HG02610 (cell line): ENCODE data around the gene CD14.
"Not testable (repeated sequence)": the region's sequence is repeated elsewhere in the genome, so short reads cannot be mapped to it uniquely, and the experiment has no call there.

ENCODE experiments used
- ATAC-seq: cut with Tn5 transposase; IDR thresholded peaks from one replicate; pipeline ENCODE4 v1.9.1; 2021; ENCODE audit warnings: mild to moderate bottlenecking, moderate library complexity; ENCODE audit not compliant: unreplicated experiment

Gene CD14

GRCh38 chr5:140598836-140599235, 34.1 kb downstream of the CD14 start:
- ATAC-seq = no peak

- ATAC-seq = no peak
Observed at GRCh38 chr5:140596321-140596741, 36.6 kb downstream of the CD14 start.

DNA sequence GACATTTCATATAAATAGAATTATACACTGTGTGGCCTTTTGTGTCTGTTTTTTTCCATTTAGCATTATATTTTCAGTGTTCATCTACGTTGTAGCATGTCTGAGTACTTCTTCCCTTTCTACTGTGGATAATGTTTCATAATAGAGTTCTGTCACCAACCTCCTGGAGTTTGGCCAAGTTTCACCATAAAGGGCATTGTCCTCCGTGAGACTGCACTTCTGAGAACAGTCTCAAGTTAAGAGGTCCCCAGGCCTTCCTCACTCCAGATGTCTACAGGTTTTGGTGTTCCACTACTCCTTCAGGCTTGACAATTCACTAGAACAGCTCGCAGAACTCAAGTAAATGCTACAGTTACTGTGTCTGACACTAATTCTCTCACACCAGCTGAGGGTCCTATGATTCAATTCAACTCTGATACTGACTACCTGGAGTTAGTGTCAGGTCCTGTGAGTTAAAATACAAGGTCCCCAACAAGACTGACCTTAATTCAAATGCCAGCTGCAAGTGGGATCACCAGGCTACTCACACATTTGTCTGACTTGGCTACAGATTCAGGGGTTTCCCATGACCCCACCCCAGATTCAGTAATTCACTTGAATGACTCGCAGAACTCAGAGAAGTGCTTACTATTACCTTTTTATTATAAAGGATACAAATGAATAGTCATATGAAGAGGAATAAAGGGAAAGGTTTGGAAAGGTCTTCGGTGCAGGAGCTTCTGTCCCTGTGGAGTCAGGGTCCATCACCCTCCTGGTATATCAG, 37.3 kb downstream of the CD14 start:
- ATAC-seq = no peak

GRCh38 chr5:140594169-140594568, 38.8 kb downstream of the CD14 start:
- no peak for ATAC-seq

DNA sequence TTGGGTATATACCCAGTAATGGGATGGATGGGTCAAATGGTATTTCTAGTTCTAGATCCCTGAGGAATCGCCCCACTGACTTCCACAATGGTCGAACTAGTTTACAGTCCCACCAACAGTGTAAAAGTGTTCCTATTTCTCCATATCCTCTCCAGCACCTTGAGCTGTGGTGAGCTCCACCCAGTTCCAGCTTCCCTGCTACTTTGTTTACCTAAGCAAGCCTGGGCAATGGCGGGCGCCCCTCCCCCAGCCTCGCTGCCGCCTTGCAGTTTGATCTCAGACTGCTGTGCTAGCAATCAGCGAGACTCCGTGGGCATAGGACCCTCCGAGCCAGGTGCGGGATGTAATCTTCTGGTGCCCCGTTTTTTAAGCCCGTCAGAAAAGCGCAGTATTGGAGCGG, 39.9 kb downstream of the CD14 start:
- ATAC-seq = not testable (repeated sequence)

- ATAC-seq = no peak
Observed at GRCh38 chr5:140591747-140592372, 41.1 kb downstream of the CD14 start.

GRCh38 chr5:140590861-140591260, 42.1 kb downstream of the CD14 start:
- ATAC-seq = no peak

DNA sequence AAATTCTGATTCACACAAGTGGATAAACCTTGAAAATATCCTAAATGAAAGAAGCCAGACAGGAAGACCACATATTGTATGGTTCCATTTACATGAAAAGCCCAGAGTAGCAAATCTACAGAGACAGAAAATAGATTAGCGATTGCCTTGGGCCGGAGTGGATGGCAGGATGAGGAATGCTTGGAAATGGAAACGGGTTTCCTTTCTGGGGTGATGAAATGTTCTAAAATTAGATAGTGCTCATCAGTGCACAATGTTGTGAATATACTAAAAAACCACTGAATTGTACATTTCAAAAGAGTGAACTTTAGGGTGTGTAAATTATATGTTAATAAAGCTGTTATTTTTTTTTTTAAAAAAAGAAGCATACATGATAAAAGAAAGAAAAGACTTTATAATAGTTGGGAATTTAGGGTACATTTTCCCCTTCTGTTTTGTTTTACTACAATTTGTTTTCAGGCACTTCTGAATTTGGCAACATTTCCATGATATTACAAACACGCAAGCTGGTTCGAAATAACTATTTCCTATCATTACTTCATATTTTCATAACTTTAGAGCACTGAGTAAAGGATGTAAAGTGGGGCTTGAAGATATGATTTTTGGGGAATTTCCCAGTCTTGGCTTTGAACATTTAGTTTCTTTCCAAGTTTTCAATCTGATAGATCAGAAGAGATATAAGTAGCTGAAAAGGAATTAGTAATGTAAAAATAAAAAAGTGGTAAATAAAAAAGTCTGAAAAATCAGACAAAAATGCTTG, 44.5 kb downstream of the CD14 start:
- no peak for ATAC-seq

DNA sequence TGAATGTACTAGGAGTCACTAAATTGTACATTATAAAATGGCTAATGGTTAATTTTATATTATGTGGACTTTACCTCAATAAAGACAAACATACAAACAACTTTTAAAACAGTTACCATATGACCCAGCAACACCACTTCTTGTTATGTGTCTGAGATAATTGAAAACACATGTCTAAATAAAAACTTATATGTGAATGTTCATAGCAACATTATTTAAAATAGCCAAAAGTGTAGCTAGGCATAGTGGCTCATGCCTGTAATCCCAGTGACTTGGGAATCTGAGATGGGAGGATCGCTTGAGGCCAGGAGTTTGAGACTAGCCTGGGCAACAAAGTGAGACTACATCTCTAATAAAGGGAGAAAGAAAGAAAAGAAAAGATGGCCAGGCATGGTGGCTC, 45.5 kb downstream of the CD14 start:
- no peak for ATAC-seq
